ENCODE results near the gene UFC1.

Gene UFC1

GRCh38 chr1:161137881-161138280 lies 15.9 kb upstream of the UFC1 start:
- no peak for DNase-seq

DNA sequence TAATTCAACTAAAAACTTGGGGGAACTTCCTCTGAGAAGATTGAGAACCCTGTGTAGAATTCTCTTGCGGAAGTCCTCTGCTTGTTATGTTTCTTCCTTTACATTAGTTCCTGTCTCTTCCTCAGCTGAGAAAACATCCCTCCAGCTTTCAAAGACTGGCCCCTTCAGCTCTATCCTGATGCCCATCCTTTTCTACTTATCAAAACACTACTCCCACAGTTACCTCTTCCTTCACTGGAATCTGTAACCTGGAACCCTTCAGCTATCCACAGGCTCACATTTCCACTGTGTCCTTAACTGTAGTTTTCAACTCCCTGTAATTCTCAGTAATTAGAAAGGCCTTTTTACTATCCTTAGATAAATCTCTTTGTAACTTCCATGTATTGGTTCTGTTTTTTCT lies 15.3 kb upstream of the UFC1 start:
- DNase-seq, result no peak

DNA sequence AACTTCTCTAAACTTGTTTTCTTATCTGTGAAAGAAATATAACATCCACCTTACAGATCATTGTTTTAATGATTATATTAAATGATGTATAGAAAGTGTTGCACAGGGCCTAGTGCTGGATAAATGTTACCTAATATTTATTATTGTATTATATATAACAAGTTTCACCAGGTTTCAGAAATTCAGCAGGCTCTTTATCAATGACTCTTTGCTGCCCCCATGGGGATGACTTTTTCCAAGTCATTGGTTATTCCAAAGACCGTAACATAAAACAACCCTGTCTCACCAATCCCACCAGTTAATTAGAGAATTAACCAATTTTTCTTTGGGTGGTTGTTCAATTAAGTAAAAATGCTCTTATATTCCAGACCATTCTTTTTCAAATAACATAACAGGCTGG lies 14.0 kb upstream of the UFC1 start:
- no peak for DNase-seq

DNA sequence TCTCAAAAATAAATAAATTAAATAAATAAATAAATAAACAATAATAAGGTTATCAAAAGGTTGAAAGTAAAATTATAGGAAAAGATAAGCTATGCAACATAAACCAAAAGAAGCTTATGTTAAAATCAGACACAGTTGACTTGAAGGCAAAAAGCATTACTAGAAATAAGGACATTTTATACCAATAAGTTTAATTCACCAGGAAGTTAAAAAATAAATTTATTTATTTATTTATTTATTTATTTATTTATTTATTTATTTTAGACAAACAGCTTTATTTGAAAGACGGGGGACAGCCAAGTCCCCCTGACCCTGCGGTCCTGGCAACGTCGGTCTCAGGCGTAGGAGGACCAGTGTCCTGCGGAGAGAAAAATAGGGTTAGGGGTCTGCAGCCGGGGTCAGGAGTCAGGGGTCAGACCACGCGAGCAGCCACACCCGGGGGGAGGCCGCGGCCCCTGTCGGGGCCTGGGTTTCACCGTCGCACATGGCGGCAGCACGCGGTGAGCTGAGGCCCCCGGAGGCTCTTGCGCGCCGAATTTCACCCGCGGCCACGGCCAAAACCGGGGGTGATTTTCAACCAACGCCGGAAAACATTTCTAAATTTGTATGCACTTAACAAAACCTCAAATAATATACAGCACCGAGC lies 12.9 kb upstream of the UFC1 start:
- no peak for DNase-seq

DNA sequence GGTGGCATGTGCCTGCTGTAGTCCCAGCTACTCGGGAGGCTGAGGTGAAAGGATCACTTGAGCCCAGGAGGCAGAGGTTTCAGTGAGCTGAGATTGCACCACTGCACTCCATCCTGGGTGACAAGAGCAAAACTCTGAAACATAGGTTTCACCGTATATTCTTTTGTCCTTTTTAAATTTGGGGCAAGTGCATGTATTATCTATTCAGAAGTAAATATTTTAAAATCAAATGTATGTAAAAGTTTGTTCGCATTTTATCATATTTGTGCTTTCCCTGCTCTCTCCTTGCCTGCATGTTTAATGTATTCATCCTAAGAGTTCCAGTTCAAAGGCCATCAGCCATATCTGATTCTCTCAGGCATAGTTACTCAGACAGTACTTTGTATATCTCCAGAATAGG lies 7.9 kb upstream of the UFC1 start:
- DNase-seq, result no peak

DNA sequence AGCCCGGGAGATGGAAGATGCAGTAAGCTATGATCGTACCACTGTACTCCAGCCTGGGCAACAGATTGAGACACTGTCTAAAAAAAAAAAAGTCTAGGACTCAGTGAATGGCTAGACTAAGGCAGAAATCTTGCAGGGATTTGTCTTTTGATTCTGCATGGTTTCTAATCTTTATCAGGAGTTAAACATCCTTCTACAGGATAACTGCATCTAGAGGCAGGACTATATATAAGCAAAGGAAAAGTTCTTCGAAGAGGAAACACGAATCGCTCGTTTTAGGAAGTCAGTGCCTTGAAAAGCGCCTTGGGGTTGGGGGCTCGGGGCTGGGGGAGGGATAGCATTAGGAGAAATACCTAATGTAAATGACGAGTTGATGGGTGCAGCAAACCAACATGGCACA lies 602 bp upstream of the UFC1 start:
- DNase-seq, result no peak

DNA sequence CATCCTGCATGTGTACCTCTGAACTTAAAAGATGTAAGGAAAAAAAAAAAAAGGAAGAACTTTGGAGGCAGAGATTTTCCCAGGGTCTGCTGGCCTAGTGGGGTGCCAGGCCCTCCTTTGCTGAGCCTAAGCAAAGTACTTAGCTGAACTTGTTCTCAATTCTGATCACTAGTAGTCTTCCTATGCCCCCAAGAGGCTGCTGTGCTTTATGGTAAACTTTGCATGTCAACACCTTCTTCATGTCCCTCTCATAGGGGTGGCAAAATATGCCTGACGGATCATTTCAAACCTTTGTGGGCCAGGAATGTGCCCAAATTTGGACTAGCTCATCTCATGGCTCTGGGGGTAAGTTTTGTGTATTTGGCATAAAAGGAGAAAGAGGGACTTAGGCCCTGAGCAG lies 4.1 kb downstream of the UFC1 start:
- no peak for DNase-seq

DNA sequence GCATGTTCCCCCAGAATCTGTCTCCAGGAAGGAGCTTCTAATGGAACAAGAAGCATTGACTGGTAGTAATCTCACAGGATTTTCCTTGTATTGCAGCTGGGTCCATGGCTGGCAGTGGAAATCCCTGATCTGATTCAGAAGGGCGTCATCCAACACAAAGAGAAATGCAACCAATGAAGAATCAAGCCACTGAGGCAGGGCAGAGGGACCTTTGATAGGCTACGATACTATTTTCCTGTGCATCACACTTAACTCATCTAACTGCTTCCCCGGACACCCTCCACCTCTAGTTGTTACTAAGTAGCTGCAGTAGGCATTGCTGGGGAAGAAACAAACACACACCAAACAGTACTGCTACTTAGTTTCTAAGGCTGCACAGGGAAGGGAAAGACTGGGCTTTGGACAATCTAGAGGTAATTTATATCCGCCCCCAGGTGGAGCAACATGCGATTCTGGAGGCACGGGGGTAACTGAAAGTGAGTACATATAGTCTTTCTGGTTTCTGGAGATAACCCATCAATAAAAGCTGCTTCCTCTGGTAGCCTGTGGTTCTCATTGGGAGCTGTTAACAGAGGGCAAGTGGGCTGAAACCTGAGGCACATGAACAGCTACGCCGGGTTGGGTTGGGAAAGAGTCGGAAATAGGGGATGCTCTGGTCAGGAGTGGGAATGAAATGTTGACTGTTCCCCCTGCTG lies 4.7 kb downstream of the UFC1 start:
- DNase-seq, result no peak

- peak; percentile 62 to 70 for DNase-seq
Observed at GRCh38 chr1:161159087-161159912, 5.5 kb downstream of the UFC1 start, which contains the start of gene USP21. Gene USP21 (plus strand): TSS chr1:161159500. CDS start chr1:161160641, 1,141 bp downstream.

GRCh38 chr1:161159913-161160243 lies 6.1 kb downstream of the UFC1 start:
- no peak for DNase-seq

DNA sequence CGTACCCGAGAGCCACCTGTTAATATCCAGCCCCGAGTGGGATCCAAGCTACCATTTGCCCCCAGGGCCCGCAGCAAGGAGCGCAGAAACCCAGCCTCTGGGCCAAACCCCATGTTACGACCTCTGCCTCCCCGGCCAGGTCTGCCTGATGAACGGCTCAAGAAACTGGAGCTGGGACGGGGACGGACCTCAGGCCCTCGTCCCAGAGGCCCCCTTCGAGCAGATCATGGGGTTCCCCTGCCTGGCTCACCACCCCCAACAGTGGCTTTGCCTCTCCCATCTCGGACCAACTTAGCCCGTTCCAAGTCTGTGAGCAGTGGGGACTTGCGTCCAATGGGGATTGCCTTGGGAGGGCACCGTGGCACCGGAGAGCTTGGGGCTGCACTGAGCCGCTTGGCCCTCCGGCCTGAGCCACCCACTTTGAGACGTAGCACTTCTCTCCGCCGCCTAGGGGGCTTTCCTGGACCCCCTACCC lies 6.9 kb downstream of the UFC1 start:
- DNase-seq, result no peak

- DNase-seq, result no peak
Observed at GRCh38 chr1:161161652-161162051, 7.9 kb downstream of the UFC1 start.

DNA sequence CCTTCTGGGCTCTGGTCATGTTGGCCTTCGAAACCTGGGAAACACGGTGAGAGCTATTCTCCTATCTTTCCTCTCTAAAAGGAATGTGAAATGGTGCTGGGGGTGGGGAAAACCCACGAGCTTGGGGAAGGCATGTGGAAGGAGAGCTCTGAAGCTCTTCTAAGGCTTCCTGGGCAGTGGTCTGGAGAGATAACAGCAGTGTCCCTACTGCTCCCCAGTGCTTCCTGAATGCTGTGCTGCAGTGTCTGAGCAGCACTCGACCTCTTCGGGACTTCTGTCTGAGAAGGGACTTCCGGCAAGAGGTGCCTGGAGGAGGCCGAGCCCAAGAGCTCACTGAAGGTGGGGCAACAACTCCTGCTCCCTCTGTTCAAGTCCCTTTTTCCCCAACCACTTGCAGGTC lies 8.3 kb downstream of the UFC1 start:
- DNase-seq, result no peak

DNA sequence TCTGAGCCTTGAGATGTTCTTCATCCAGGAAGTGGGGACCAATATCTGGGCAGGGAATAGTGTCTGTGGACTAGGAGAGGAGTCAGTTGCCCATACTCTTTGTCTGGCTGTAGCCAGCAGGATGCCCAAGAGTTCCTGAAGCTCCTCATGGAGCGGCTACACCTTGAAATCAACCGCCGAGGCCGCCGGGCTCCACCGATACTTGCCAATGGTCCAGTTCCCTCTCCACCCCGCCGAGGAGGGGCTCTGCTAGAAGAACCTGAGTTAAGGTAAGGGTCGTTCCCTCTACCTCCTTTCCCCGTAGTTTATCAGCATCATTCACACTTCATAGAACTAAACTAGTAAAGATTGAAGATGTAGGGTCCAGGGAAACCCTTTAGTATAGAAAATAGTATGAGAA lies 9.0 kb downstream of the UFC1 start:
- no peak for DNase-seq

DNA sequence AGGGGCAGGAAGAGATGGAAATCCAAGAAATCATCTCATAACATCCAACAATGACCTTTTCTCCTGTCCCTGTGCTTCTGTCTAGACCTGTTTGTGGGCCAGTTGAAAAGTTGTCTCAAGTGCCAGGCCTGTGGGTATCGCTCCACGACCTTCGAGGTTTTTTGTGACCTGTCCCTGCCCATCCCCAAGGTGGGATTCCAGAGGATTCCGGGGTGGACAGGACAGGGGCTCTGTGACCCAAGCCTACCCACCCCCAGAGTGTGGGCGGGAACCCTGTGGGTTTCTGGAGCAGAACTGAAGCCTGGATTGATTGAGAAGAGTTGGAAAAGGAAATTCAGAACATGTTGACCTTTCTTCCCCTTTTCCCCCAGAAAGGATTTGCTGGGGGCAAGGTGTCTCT lies 10.0 kb downstream of the UFC1 start:
- DNase-seq, result no peak

- no peak for DNase-seq
Observed at GRCh38 chr1:161164901-161165610, 11.3 kb downstream of the UFC1 start.

GRCh38 chr1:161165742-161166668 lies 12.2 kb downstream of the UFC1 start, which contains the start of gene PPOX:
Gene PPOX (plus strand): TSS chr1:161166426. CDS start chr1:161166848, 422 bp downstream.
- DNase-seq, result peak; percentile 81 to 98

DNA sequence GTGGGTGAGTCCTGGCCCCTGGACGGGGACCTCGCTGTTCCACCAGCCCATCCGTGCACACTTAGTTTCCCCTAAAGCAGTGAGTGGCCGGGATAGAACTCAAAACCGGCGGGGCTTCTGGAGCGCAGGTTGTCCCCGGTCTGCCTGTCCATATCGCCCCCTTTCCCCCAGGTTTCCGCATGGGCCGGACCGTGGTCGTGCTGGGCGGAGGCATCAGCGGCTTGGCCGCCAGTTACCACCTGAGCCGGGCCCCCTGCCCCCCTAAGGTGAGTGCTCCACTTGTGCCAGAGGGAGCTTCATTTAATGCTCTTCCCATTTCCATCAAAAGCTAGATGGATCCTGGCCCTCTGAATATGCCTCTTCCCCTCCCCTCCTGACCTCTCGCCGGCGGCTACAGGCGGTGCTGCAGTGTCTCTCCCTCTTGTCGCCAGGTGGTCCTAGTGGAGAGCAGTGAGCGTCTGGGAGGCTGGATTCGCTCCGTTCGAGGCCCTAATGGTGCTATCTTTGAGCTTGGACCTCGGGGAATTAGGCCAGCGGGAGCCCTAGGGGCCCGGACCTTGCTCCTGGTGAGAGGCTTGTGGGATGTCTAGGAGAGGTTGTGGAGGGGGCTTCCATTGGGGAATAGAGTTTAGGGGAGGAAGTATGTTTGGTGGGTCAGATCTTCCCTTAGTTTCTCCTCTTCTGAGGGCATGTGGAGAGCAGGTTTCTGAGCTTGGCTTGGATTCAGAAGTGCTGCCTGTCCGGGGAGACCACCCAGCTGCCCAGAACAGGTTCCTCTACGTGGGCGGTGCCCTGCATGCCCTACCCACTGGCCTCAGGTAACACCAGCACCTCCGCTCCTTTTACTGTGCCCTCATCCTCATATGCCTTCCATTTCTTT lies 13.1 kb downstream of the UFC1 start:
- DNase-seq, result no peak

DNA sequence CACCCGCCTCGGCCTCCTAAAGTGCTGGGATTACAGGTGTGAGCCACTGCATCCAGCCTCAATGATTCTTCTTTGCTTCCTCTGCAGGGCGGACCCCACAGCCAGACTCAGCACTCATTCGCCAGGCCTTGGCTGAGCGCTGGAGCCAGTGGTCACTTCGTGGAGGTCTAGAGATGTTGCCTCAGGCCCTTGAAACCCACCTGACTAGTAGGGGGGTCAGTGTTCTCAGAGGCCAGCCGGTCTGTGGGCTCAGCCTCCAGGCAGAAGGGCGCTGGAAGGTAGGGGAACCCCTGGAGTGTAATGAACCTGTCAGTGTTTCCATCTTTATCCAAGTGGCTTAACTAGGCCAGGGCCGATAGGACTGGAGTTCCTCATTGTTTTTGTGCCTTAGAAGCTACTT lies 15.1 kb downstream of the UFC1 start:
- DNase-seq, result no peak

DNA sequence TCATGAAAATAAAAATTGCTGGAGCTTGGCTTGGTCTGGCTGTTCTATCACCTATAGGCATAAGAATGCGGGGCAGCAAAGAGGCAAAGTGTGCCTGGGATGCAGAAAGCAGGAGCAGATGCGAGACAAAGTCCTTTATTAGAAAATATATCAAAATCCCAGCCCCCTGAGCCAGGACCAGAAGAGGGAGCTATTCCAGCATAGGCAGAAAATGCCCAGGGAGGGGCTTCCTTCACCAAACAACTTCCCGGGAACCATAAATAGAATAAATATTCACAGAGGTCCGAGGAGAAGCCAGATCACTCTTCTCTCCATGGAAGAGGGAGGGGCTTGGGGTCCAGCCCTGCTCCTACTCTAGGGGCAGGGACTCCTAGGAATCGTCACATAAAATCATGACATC lies 17.4 kb downstream of the UFC1 start:
- DNase-seq, result no peak

GRCh38 chr1:161171696-161172095 lies 17.9 kb downstream of the UFC1 start:
- DNase-seq, result no peak

All from cerebellar nuclear complex (tissue), 1 donor.